ENCODE measurements around the gene DAP. TPM values are rescaled to one million over a fixed set of nuclear protein-coding genes. Genes with fewer than 3 reads are reported as not detected.

The DAP gene
- total and polyA plus RNA-seq, 2 donors from 2014 or later = 123 to 133 TPM

GRCh38 chr5:10757922-10758555 lies 3.0 kb downstream of the DAP start:
- FAIRE-seq = no peak
- Histone ChIP-seq H3K9ac (ENCODE audit: low read length in 3 of 3) (no peak overlapping the region), H3K4me3 (ENCODE audit: low read length in 3 of 3) (no peak overlapping the region), H3K36me3 (ENCODE audit: control insufficient read depth in 2 of 3, insufficient read depth in 3 of 3, low read length in 3 of 3) (peaks cover 0 to 4% (median 0%) of the 10 kb centered on the region in 3 donors), H3K27ac (ENCODE audit: low read depth in 2 of 2, low read length in 2 of 2) (no peak overlapping the region), H3K4me1 (ENCODE audit: control insufficient read depth in 2 of 3, insufficient read depth in 2 of 3, low read depth in 1 of 3, low read length in 3 of 3) (peaks cover 4 to 14% (median 10%) of the 10 kb centered on the region in 3 donors), H3K9me3 (ENCODE audit: control insufficient read depth in 2 of 3, insufficient read depth in 1 of 3, low read length in 3 of 3) (no peaks in the 10 kb centered on the region), H3K27me3 (ENCODE audit: control insufficient read depth, insufficient read depth, low read length) (no peaks in the 10 kb centered on the region)
- TF ChIP-seq CTCF (IDR thresholded peaks at IDR 0.05; ENCODE audit: borderline replicate concordance, extremely low read depth, insufficient read depth) = no peak
- DNase-seq = no peak
- intact Hi-C loops (cut with DNase I) = no loop called here

- no peak overlapping the region for H3K9ac ChIP-seq (ENCODE audit: low read length in 3 of 3)
- no peak overlapping the region for H3K4me3 ChIP-seq (ENCODE audit: low read length in 3 of 3)
- H3K36me3 ChIP-seq (ENCODE audit: control insufficient read depth in 2 of 3, insufficient read depth in 3 of 3, low read length in 3 of 3) = peaks cover 0 to 6% (median 0%) of the 10 kb centered on the region in 3 donors
- FAIRE-seq (no peak), DNase-seq (no peak)
- no peaks in the 10 kb centered on the region for H3K27me3 ChIP-seq (ENCODE audit: control insufficient read depth, insufficient read depth, low read length)
- H3K9me3 ChIP-seq (ENCODE audit: control insufficient read depth in 2 of 3, insufficient read depth in 1 of 3, low read length in 3 of 3) = no peaks in the 10 kb centered on the region
- intact Hi-C loops (cut with DNase I) = no loop called here
- H3K4me1 ChIP-seq (ENCODE audit: control insufficient read depth in 2 of 3, insufficient read depth in 2 of 3, low read depth in 1 of 3, low read length in 3 of 3) = peaks cover 3 to 14% (median 10%) of the 10 kb centered on the region in 3 donors
- no peak overlapping the region for H3K27ac ChIP-seq (ENCODE audit: low read depth in 2 of 2, low read length in 2 of 2)
- no peak for TF ChIP-seq CTCF (IDR thresholded peaks at IDR 0.05; ENCODE audit: borderline replicate concordance, extremely low read depth, insufficient read depth)
Observed at GRCh38 chr5:10757043-10757442, 4.0 kb downstream of the DAP start.

DNA sequence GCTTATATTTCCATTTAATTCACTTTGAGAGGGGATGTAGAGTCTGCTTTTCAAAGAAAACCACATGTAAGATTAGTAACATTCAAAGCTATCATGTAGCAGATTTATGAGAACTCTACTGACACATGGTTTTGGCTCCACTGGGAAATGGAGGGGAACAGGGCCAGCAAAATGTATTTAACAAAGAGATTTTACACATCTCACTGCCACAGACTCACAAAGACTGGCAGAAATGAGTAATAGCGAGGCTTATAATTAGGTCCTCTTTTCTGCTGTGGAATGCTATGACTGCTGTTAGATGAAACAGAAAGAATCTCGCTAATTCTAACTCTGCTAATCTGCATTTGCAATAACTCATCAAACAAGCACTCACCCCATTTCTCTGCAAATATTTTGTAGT lies 4.5 kb downstream of the DAP start:
- TF ChIP-seq CTCF (IDR thresholded peaks at IDR 0.05; ENCODE audit: borderline replicate concordance, extremely low read depth, insufficient read depth) = no peak
- H3K27me3 ChIP-seq (ENCODE audit: control insufficient read depth, insufficient read depth, low read length) = no peaks in the 10 kb centered on the region
- peaks cover 0 to 14% (median 7%) of the 10 kb centered on the region in 3 donors for H3K4me1 ChIP-seq (ENCODE audit: control insufficient read depth in 2 of 3, insufficient read depth in 2 of 3, low read depth in 1 of 3, low read length in 3 of 3)
- H3K36me3 ChIP-seq (ENCODE audit: control insufficient read depth in 2 of 3, insufficient read depth in 3 of 3, low read length in 3 of 3) = peaks cover 0 to 6% (median 0%) of the 10 kb centered on the region in 3 donors
- H3K27ac ChIP-seq (ENCODE audit: low read depth in 2 of 2, low read length in 2 of 2) = no peak overlapping the region
- no peaks in the 10 kb centered on the region for H3K9me3 ChIP-seq (ENCODE audit: control insufficient read depth in 2 of 3, insufficient read depth in 1 of 3, low read length in 3 of 3)
- no peak overlapping the region for H3K9ac ChIP-seq (ENCODE audit: low read length in 3 of 3)
- DNase-seq = peak in 2 of 5 donors; percentile 39 to 40
- intact Hi-C loops (cut with DNase I) = no loop called here
- no peak for FAIRE-seq
- H3K4me3 ChIP-seq (ENCODE audit: low read length in 3 of 3) = no peak overlapping the region
